Activated CD4-positive, alpha-beta T cell treated with anti-CD3 and anti-CD28 coated beads, Interleukin-2, amount 50 U/mL, for 24 hours (primary cell): ENCODE results near the gene GFER.
"Not testable (repeated sequence)": the region's sequence is repeated elsewhere in the genome, so short reads cannot be mapped to it uniquely, and the experiment has no call there.

Source experiments
- DNase-seq, 2 donors: peaks; one replicate each; pipeline ENCODE4 v3.0.0-alpha.2; 2020; ENCODE audit warnings: low read depth in 1 of 2, low spot score in 1 of 2

Gene GFER

DNA sequence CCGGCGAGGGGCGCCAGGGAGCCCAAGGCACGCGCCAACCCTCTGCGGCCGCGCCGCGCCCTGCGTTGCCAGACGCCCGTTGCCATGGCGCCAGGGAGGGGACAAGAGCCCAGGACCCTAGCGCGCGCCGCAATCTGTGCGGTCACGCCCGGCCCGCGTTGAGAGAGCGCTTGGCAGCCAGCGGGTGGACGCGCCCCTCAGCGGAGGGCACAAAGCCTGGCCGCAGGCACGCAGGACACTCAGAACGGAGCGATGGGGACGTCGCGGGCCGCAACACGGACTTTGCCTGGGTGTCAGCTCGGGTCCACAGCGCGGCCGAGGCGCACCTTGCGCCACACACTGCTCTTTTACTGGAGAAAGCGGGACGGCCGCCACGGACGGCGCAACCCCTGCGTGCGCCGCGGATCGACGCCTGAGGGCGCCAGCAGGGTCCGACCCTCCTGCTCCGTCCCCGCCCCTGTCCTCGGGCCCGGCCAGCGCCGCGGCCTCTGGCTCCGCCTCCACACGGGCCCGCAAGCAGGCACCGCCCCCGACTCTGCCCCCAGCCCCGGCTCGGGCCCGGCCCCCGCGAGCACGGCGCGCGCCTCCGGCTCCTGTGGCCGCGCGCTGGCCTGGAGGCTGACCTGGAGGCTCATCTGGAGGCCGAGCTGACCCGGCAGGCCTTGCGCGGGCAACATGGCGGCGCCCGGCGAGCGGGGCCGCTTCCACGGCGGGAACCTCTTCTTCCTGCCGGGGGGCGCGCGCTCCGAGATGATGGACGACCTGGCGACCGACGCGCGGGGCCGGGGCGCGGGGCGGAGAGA, at the start of gene GFER:
TSS of gene GFER (plus strand) at position 650 of the 803 bp plus-strand sequence. CDS start at position 676, 26 bp downstream.
- no peak for DNase-seq

GRCh38 chr16:1936945-1937479, 47.0 kb upstream of the GFER start:
- no peak for DNase-seq

- no peak for DNase-seq
Measured at GRCh38 chr16:1938316-1938715, 45.7 kb upstream of the GFER start.

DNA sequence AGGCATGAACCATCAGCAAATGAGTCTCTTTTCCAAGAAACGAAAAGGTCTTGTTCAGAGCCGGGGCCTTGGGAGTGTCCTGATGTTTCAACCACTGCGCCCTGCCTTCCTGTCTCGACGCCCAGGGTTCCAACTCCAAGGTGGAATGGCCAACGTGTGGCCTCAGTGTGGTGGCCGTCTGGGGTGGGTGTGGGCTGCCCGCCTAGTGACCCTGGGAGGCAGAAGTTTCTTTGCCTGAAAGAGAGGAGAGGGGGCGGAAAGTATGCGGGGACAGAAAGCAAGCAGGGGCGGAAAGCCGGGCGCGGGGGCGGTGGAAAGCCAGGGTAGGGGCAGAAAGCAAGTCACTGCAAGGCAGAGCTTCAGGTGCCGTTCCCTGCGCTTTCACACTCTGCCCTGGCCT, 45.1 kb upstream of the GFER start:
- DNase-seq: no peak

DNA sequence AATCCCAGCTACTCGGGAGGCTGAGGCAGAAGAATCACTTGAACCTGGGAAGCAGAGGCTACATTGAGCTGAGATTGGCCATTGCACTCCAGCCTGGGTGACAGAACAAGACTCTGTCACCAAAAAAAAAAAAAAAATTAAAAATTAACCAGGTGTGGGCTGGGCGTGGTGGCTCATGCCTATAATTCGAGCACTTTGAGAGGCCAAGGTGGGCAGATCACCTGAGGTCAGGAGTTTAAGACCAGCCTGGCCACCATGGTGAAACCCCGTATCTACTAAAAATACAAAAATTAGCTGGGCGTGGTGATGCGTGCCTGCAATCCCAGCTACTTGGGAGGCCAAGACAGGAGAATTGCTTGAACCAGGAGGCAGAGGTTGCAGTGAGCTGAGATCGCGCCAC, 44.2 kb upstream of the GFER start:
- not testable (repeated sequence) for DNase-seq

GRCh38 chr16:1940273-1941161, 43.5 kb upstream of the GFER start:
- DNase-seq: no peak

- DNase-seq: no peak
Measured at GRCh38 chr16:1941162-1942046, 42.6 kb upstream of the GFER start.

DNA sequence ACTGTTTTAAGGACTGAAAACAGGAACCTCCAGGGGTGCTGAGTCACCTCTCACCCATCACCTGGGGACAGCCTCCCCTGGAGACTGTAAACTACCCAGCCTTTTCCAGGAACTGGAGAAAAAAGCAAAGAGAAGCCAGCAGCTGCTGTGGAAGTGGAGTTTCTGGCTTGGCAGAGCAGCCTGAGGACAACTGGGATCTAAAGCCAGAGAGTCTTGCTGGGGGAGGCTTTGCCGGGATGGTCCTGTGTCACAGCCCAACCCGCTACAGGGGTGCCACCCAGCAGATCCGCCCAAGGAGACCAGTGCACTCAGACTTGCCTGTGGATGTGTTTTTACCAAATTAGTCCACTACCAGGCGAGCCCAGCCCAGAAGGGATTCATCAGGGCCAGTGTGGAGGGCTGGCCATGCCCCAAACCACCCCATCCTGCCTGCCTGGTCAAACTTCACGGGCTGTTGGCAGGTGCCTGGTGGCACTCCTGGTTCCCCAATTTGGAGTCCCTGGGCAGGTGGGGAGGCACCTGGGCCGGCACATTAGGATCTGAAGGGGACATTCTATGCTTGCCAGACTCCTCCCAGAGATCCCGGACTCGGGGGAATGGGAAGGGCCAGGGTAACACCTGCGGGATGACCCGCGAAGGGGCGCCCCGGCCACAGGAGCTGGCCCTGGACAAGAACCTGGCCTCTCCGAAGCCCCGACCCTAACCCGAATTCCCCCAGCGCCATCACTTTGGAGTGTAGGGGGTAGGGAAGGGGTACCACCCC, 41.8 kb upstream of the GFER start:
- DNase-seq: no peak

DNA sequence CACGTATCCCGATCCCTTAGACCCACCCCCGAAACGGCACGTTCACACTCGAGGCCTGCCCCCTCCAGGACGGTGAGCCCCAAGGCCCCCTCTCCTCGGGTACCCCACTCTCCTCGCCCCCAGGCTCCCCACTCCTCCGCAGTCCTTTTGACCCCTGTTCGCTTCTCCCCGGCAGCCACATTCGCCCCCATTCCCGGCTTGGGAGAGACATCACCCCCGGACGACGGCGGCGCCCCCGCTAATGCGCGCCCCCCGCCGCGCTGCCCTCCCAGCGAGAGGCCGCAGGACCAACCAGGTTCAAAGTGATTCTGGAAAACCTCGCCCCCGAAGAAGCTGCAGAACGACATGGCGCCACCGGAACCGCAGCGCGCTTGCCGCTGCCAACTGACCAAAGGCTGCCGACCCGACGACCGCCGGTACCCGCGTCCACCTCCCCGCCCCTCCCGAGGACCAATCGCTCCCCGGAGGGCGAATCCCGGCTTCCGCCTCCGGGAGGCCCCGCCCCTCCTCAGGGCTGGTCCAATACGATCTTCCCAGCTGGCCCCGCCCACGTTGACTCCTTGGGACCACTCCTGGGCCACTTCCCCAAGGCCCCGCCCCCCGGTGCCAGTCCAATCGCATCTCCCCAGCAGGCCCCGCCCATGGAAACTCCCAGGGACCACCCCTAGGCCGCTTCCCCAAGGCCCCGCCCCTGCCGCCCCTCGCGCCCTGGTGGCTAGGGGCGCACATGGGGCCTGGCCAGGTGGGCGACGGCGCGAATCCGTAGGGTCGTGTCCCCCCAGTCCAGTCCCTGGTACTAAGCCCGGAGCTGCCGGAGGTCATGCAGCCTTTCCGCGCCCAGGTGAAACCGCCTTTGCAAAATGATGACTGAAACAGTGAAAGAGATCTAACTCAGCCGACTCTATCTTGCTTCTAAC, 40.9 kb upstream of the GFER start, which contains the start of gene MSRB1:
TSS of gene MSRB1 (minus strand) at position 390 of the 917 bp plus-strand sequence. CDS start at position 347, 43 bp downstream.
- peak; percentile 97 to 99 for DNase-seq

DNA sequence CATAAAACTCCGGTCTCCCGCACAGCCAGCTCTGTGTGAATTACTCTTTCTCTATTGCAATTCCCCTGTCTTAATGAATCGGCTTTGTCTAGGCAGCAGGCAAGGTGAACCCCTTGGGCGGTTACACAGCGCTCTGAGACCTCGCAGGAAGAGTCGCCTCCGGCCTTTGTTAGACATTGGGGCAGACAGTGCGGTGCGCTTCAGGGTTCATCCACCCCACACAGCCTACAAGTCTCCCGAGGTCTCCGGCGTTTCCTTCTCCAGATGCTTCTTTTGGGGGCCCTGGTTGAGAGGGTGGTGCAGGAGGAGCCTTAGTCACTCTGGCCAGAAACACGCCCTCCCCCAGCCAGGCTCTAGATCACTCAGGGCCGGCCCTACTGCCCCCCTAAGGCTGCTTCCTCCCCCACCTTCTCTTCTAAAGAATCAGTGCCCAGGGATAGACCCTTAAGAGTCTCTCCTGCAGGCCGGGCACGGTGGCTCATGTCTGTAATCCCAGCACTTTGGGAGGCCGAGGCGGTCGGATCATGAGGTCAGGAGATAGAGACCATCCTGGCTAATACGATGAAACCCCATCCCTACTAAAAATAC, 39.3 kb upstream of the GFER start:
- no peak for DNase-seq

DNA sequence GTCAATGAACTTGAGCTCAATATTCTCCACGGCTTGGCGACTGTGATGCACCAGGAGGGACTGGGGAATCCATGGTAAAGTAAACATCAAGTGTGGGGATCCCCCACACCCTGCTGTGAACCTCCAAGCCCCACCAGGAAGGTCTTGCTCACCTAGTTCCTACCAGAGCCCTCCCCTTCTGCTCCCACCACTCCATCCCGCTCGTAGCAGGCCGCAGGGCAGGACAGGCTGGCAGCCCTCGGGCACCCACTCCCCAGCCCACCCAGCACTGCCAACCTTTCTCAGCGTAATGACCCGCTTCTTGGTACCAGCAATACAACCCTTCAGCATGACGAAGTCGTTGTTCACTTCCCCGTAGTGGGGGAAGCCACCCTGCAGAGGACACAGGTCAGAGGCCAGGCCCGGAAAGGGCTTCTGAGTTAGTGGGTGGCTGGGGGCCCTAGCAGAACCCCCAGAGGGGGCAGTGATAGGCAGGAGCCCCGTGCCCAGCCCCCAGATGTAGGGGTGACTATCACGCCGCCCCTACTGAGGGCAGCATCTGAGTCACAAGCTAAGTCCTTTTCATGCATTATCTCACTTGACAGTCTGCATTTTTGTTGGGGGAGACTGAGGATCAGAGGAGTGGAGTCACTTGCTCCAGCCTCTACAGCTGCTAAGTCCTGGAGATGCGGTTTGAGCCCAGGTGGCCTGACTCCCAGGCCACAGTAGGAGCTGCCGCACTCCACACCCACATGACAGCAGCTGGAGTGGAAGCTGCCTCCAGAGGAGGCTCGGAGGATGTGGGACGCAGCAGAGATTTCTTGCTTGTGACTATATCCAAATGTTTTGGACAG, 38.2 kb upstream of the GFER start:
- no peak for DNase-seq

DNA sequence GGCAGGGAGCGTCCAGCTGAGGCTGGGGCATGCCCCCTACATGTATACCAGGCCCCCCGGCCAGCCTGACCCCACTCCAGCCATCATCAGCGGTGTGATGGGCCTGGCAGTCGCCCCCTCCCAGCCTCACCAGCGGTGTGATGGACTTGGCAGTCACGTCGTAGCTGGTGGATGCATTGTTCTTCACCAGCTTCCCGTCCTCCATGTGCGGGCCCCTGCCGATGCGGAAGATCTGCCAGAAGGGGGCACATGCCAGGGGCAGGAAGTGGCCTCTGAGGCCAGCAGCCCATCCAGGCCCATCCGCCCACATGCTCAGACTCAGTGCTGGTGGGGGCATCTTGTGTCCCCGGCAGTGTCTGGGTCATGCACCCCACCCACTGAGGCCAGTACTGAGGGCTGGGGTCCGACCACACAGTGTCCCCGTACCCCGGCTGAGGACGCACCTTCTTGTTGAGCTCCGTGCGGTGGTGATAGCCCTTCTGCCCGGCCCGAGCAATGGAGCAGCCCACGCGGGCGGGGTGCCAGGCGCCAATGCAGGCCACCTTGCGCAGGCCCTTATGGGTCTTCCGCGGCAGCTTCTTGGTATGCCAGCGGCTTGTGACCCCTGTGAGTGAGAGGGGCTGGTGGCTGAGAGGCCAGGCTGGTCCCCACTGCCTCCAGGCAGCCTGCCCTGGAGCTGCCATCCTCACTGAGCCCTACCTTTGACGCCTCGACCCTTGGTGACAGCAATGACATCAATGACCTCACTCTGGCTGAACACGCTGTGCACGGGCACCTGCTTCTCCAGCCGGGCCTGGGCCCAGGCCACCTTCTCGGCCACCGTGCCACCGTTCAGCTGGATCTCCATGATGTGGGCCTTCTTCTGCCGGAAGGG, 37.3 kb upstream of the GFER start:
- no peak for DNase-seq

- no peak for DNase-seq
Measured at GRCh38 chr16:1947369-1947670, 36.7 kb upstream of the GFER start.

DNA sequence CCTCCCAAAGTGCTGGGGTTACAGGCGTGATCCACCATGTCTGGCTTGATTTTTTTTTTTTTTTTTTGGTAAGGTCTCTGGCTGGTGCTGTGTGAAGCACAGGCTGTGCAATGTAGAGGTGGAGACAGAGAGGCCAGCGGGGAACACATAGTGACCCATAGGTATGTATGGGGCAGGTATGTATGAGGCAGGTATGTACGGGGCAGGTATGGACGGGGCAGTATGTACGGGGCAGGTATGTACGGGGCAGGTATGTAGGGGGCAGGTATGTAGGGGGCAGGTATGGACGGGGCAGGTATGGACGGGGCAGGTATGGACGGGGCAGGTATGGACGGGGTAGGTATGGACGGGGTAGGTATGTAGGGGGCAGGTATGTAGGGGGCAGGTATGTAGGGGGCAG, 34.5 kb upstream of the GFER start:
- no peak for DNase-seq

GRCh38 chr16:1950047-1950446, 33.9 kb upstream of the GFER start:
- no peak for DNase-seq

DNA sequence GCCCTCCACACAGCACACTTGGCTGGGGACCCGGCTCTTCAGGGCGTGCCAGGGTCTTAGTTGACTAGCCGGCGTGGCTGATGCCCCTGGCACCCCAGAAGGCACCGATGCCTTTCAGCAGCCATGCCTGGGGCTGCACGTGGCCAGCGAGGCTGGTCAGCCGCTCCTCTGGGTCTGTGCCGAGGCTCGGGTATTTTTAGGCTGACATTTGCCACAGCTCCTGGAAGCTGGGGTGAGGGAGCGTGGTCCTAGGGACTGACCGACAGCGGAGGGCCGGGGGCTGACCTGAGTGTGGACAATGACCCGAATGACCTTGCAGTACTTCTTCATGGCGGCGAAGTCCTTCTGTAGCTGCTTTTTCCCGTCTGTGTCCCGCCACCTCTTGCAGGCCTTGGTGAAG, 33.4 kb upstream of the GFER start:
- DNase-seq: no peak

GRCh38 chr16:1953734-1954133, 30.3 kb upstream of the GFER start:
- no peak for DNase-seq
